CD4-positive, alpha-beta T cell treated with Interleukin-15 for 4 hours (primary cell): ENCODE data around the gene FSCN2.
"Not testable (repeated sequence)": the region's sequence is repeated elsewhere in the genome, so short reads cannot be mapped to it uniquely, and the experiment has no call there.

Experiments
- DNase-seq: peaks from one replicate; pipeline ENCODE4 v3.0.0-alpha.2; 2020; ENCODE audit warnings: low spot score

Gene FSCN2

DNA sequence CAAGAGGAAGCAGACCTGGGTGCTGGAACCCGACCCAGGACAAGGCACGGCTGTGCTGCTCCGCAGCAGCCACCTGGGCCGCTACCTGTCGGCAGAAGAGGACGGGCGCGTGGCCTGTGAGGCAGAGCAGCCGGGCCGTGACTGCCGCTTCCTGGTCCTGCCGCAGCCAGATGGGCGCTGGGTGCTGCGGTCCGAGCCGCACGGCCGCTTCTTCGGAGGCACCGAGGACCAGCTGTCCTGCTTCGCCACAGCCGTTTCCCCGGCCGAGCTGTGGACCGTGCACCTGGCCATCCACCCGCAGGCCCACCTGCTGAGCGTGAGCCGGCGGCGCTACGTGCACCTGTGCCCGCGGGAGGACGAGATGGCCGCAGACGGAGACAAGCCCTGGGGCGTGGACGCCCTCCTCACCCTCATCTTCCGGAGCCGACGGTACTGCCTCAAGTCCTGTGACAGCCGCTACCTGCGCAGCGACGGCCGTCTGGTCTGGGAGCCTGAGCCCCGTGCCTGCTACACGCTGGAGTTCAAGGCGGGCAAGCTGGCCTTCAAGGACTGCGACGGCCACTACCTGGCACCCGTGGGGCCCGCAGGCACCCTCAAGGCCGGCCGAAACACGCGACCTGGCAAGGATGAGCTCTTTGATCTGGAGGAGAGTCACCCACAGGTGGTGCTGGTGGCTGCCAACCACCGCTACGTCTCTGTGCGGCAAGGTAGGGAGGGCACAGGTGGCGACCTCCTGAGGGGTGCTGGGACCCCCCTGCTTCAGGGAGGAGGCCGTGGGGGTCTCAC is 667 bp downstream of the FSCN2 start:
- DNase-seq, result no peak

GRCh38 chr17:81529437-81529803 is 1.2 kb downstream of the FSCN2 start:
- DNase-seq, result no peak

DNA sequence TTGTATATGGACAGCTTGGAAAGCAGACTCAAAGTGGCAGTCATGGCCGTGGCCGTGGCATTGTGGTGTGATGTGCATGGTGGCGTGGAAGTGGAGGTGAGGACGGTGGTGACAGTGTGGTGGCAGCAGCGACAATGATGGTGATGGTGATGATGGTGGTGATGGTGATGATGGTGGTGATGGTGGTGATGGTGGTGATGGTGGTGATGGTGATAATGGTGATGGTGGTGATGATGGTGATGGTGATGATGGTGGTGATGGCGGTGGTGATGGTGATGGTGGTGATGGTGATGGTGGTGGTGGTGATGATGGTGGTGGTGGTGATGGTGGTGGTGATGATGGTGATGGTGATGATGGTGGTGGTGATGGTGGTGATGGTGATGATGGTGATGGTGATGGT is 2.8 kb downstream of the FSCN2 start:
- DNase-seq, result not testable (repeated sequence)

GRCh38 chr17:81531998-81532404 is 3.8 kb downstream of the FSCN2 start:
- DNase-seq, result not testable (repeated sequence)

- DNase-seq, result no peak
These were observed 4.5 kb downstream of the FSCN2 start for GRCh38 chr17:81532490-81533287.

DNA sequence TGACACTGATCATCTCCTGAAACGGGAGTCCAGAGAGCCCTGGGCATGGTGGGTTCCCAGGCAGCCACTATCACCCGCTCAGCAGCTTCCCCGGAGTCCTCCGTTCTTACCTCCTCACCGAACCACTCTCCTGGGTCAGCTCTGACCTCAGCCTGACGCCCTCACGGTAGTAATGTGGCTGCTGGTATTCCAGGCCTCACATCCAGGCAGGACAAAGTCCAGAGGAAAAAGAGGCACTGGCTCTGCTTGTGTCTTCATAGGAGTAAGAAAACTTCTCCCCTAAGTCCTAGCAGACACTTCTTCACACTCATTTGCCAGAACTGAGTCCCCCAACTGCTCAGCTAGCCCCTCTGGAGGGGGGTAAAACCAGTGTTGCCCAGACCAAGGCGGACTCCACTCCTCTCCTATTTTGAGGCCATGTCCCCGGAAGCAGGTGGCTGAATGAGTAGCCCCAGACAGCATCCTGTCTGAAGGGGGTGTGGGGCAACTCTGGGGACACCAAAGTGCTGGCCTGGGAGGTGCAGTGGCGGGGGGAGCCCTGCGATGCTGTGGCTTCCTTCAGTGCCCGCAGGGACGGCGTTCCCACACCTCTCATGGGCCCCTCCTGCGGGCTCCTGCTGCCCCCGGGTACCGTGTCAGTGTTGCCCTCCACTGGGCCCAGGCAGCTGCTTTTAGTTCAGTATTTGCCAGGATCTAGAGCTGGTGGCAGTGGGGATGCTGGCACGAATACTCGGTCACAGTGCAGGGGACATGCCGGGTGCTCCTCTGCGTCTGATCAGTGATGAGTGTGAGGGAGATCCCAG is 5.4 kb downstream of the FSCN2 start:
- no peak for DNase-seq

DNA sequence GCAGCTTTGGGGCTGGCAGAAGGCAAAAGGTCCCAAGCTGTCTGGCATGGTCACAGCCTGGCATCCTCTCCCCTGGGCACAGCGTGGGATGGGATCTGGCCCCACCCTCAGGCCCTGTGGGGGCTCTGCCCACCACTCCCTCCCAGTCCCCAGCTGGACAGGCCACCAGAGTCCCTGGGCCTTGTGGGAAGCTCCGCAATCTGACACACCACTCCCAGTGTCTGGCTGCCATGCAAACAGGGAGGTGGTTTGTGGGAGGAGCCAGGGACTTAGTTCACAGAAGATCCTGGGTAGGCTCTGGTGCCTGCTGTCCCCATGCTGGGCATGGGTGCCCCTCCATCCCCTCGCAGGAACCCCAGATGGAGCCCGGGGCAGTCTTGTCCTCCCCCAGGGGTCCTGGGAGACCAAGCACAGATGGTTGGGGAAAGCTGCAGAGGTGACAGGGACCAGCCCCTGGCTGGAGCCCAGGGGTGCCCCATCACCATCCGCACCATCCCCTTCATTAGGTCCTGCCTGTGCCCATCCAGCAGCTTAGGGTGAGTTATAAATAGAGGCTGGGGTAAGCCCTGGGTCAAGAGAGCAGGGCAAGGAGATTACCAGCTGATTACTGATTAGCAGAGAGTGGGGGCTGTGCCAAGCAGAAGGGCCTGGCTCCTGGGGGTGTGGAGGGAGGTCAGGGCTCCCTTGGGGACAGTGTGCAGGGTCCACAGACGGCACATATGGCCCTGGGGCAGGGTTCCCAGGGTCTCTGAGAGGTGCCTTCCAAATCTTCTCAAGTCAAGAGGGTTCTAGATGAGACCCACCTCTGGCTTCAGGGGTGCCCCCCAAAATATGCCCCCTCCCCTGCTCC is 6.2 kb downstream of the FSCN2 start:
- no peak for DNase-seq

GRCh38 chr17:81535007-81535328 is 6.8 kb downstream of the FSCN2 start:
- DNase-seq, result no peak

- no peak for DNase-seq
These were observed 7.5 kb downstream of the FSCN2 start for GRCh38 chr17:81535480-81536298.

GRCh38 chr17:81536299-81537290 is 8.4 kb downstream of the FSCN2 start:
- DNase-seq, result no peak

GRCh38 chr17:81537343-81537855 is 9.2 kb downstream of the FSCN2 start:
- peak; percentile 26 for DNase-seq

DNA sequence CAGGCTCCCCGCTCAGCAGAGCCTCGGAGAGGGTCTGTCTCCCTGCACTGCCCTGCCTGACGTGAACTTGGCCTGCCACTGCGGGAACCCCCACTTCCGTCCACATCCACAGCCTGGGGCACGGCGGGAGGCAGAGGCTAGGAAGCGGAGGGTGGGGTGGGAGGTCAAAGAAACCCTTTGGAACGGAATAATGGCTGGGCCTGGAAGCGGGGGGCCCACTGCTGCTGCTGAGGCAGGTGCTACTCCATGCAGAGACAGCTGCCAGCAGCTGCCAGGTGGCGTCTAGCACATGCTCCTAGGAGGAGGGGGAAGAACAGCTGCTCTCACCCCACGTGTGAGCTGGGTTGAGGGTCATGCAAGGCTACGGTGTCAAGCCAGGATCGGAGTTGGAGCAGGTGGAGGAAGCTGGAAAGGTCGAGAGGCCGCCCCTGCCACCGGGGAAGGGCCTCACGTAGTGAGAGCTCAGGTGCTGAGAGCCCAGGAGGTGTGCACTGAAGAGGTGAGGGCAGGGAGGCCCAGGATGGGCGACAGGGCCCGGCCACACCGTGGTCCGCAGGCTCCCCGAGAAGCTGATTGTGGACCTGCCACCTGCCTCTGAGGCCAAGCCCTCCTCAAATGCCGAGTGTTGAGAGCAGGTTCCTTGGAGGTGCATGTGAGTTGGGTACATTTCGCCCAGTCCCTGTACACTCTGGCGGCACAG is 9.8 kb downstream of the FSCN2 start:
- DNase-seq, result no peak

GRCh38 chr17:81538651-81539570 is 10.7 kb downstream of the FSCN2 start:
- DNase-seq, result no peak

DNA sequence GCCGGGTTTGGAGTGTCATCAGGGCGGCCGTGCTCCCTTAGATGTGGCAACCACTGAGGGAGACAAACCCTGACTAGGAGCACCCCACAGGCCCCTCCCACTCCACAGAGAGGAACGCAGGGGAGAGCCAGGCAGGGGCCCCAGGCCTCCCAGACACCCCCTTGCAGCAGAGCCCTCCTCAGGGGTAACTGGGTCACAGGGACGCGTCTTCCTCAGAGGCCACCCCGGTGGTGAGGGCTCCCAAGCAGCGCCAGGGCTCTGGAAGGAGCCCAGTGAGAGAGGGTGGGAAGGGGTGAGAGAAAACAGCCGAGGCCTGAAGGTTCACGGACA is 11.4 kb downstream of the FSCN2 start:
- DNase-seq, result no peak

GRCh38 chr17:81539961-81540675 is 11.9 kb downstream of the FSCN2 start:
- DNase-seq, result no peak

DNA sequence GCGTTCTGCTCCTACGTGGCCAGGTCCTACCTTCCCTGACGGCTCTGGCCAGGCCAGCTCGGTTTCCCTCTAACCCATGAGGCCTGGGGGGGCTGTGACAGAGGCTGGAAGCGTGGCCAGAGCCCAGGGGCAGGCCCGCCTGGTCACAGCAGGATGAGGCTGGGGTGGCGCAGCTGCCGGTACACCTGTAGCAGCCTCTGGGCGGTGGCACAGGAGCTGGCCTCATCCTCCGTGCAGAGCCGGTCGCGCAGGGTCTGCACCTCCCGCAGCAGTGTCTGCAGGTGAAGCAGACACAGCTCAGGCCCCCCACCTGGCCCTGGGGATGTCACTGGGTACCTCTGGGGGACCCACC is 12.5 kb downstream of the FSCN2 start:
- no peak for DNase-seq

GRCh38 chr17:81541123-81541522 is 12.9 kb downstream of the FSCN2 start:
- DNase-seq, result no peak
